K562 (cell line): Measurements from ENCODE around the gene ACTN4. TPM values are rescaled to one million over a fixed set of nuclear protein-coding genes. Genes with fewer than 3 reads are reported as not detected.

Source experiments
- ARID4B ChIP-seq: sonication (generic); formaldehyde crosslinking; IDR thresholded peaks from 2 replicates; pipeline ENCODE4 v1.8.0; 2022; ENCODE audit warnings: mild to moderate bottlenecking, missing genetic modification reagents
- ATF7 ChIP-seq: fragments of 450-650 bp; IDR thresholded peaks from 2 replicates; pipeline ENCODE4 v1.7.1; 2014; ENCODE audit warnings: mild to moderate bottlenecking, moderate library complexity
- CAMTA2 ChIP-seq: fragments of 250-450 bp; sonication (Bioruptor Pico); conservative IDR thresholded peaks from 2 replicates; pipeline ENCODE4 v1.5.1; 2022
- ETV5 ChIP-seq: sonication (generic); formaldehyde crosslinking; IDR thresholded peaks from 2 replicates; pipeline ENCODE4 v1.4.0; 2020; ENCODE audit warnings: low read depth, mild to moderate bottlenecking, missing genetic modification reagents
- HNRNPLL ChIP-seq: fragments of 200-400 bp; formaldehyde crosslinking; IDR thresholded peaks from 2 replicates; pipeline ENCODE4 v1.6.1; 2017; ENCODE audit warnings: low read length, low read depth, mild to moderate bottlenecking; ENCODE audit not compliant: poor library complexity, severe bottlenecking
- KLF1 ChIP-seq: fragments of 450-650 bp; IDR thresholded peaks from 2 replicates; pipeline ENCODE4 v1.6.1; 2016; ENCODE audit warnings: missing genetic modification characterization, missing compliant biosample characterization
- KLF13 ChIP-seq: fragments of 450-650 bp; IDR thresholded peaks from 2 replicates; pipeline ENCODE4 v1.6.1; 2016; ENCODE audit warnings: missing genetic modification characterization, low read depth, mild to moderate bottlenecking, missing compliant biosample characterization, moderate library complexity, borderline replicate concordance
- MBD2 ChIP-seq: sonication (generic); IDR thresholded peaks from 2 replicates; pipeline ENCODE4 v1.6.1; 2016; ENCODE audit warnings: low read depth, borderline replicate concordance
- PHF8 ChIP-seq: fragments of 200-600 bp; sonication (generic); IDR thresholded peaks from 2 replicates; pipeline ENCODE4 v1.6.1; 2012; ENCODE audit warnings: mixed run types, mild to moderate bottlenecking, inconsistent platforms, low read length, moderate library complexity, borderline replicate concordance
- POLR2G ChIP-seq: fragments of 200-400 bp; formaldehyde crosslinking; IDR thresholded peaks from 2 replicates; pipeline ENCODE4 v1.6.1; 2017; ENCODE audit warnings: low read depth, mild to moderate bottlenecking, antibody characterized with exemption, low read length, moderate library complexity
- SIRT6 ChIP-seq: IDR thresholded peaks from one replicate; pipeline ENCODE4 v1.6.1; 2012; ENCODE audit warnings: low read depth, mild to moderate bottlenecking, control low read depth, inconsistent platforms, low read length, moderate library complexity
- THAP7 ChIP-seq: fragments of 250-450 bp; sonication (Bioruptor Pico); IDR thresholded peaks from 2 replicates; pipeline ENCODE4 v1.5.0; 2021
- THRA ChIP-seq: fragments of 450-650 bp; IDR thresholded peaks from 2 replicates; pipeline ENCODE4 v1.6.1; 2017; ENCODE audit warnings: mild to moderate bottlenecking, moderate library complexity
- XRCC4 ChIP-seq: IDR thresholded peaks from one replicate; pipeline ENCODE4 v1.6.1; 2011; ENCODE audit not compliant: insufficient read depth, insufficient read length; ENCODE audit errors: extremely low read depth
- ZBTB7A ChIP-seq: IDR thresholded peaks from 2 replicates; pipeline ENCODE4 v1.6.1; 2011; ENCODE audit warnings: low read depth, mild to moderate bottlenecking, low read length, moderate library complexity, borderline replicate concordance; ENCODE audit not compliant: control insufficient read depth
- ZFP91 ChIP-seq: sonication (generic); formaldehyde crosslinking; IDR thresholded peaks from 2 replicates; pipeline ENCODE4 v1.8.0; 2022; ENCODE audit warnings: mild to moderate bottlenecking, missing genetic modification reagents
- polyA plus RNA-seq, 8 experiments: library from polyadenylated mRNA; depleted of rRNA in 4 of 8; stranded (reverse) in 5 of 8; unstranded in 3 of 8; fragments of >200 nt; fragmentation: Nextera tagmentation in 2 of 8; fragmentation: Illumina TruSeq in 1 of 8; extraction: Ambion mirVana in 2 of 8; extraction: Trizol in 1 of 8; gene quantifications; 2 replicates each; pipeline versions ENCODE4 v1.2.1 to v1.2.3, GENCODE V29; 2011 to 2014; ENCODE audit warnings: inconsistent platforms in 1 of 8, missing spikeins in 1 of 8
- total RNA-seq, 7 experiments: library from RNA; depleted of rRNA in 6 of 7; stranded (reverse); fragments of >200 nt in 6 of 7; fragmentation: Illumina TruSeq in 2 of 7; extraction: Trizol in 2 of 7; gene quantifications; 2 replicates each; pipeline versions ENCODE4 v1.2.1 to v1.2.3, GENCODE V29; 2011 to 2021; ENCODE audit warnings: low replicate concordance in 1 of 7
- TF ChIP-seq, protein P1 (sequence below): fragments of 450-650 bp; IDR thresholded peaks from 2 replicates; pipeline ENCODE4 v1.6.1; 2016

Gene ACTN4
- total and polyA plus RNA-seq, 9 of the 15 experiments (the other 6 are each of a cell fraction or from before 2014, with no cell fraction given) = 3.1 to 385 (median 125) TPM

DNA sequence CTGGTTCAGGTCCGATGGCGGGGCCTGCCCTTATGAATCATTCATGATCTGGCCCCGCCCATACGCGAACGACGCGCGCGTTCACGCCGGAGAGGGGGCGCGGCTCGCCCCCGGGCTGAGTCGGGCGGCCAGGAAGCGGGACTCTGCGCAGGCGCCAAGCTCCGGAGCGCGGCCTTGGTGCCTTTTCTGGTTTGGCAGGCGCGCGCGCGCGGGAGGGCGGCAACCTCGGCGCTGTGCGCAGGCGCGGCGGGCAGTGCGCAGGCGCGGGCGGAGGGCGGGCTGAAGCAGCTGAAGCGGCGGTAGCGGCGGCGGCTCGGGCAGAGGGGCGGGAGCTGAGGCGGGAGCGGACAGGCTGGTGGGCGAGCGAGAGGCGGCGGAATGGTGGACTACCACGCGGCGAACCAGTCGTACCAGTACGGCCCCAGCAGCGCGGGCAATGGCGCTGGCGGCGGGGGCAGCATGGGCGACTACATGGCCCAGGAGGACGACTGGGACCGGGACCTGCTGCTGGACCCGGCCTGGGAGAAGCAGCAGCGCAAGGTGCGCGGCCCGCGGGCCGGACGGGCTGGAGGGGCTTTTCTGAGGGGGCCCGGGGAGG is at the start of gene ACTN4 (continued):
- TF ChIP-seq THAP7 (CRISPR knock-in tag) (0 out of 2 replicates have a peak, but pooled peaks have one; percentile 43), MBD2 (0 out of 2 replicates have a peak, but pooled peaks have one; percentile 29), KLF1 (peak; percentile 95), KLF13 (tag) (peak; percentile 58; the same call in 1 of the 2 replicates), ZBTB7A (peak; percentile 88), SIRT6 (no peak), ZFP91 (no peak), XRCC4 (no peak), CAMTA2 (CRISPR knock-in tag) (no peak), HNRNPLL (peak; percentile 65), PHF8 (peak; percentile 88; the same call in 1 of the 2 replicates), ARID4B (peak; percentile 83), THRA (no peak), ATF7 (peak; percentile 91), ETV5 (peak; percentile 76; the same call in 1 of the 2 replicates), POLR2G (peak; percentile 95)
- TF ChIP-seq, protein P1, sequence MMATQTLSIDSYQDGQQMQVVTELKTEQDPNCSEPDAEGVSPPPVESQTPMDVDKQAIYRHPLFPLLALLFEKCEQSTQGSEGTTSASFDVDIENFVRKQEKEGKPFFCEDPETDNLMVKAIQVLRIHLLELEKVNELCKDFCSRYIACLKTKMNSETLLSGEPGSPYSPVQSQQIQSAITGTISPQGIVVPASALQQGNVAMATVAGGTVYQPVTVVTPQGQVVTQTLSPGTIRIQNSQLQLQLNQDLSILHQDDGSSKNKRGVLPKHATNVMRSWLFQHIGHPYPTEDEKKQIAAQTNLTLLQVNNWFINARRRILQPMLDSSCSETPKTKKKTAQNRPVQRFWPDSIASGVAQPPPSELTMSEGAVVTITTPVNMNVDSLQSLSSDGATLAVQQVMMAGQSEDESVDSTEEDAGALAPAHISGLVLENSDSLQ = peak; percentile 35; the same call in 1 of the 2 replicates
